Stimulated activated CD8-positive, alpha-beta memory T cell treated with anti-CD3 and anti-CD28 coated beads, Interleukin-15, amount 100 ng/mL, for 1 hour (primary cell): ENCODE results near the gene AOPEP.

ENCODE experiments used
- DNase-seq: peaks from one replicate; pipeline ENCODE4 v3.0.0-alpha.2; 2020; ENCODE audit warnings: low read depth

Gene AOPEP, protein sequence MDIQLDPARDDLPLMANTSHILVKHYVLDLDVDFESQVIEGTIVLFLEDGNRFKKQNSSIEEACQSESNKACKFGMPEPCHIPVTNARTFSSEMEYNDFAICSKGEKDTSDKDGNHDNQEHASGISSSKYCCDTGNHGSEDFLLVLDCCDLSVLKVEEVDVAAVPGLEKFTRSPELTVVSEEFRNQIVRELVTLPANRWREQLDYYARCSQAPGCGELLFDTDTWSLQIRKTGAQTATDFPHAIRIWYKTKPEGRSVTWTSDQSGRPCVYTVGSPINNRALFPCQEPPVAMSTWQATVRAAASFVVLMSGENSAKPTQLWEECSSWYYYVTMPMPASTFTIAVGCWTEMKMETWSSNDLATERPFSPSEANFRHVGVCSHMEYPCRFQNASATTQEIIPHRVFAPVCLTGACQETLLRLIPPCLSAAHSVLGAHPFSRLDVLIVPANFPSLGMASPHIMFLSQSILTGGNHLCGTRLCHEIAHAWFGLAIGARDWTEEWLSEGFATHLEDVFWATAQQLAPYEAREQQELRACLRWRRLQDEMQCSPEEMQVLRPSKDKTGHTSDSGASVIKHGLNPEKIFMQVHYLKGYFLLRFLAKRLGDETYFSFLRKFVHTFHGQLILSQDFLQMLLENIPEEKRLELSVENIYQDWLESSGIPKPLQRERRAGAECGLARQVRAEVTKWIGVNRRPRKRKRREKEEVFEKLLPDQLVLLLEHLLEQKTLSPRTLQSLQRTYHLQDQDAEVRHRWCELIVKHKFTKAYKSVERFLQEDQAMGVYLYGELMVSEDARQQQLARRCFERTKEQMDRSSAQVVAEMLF

DNA sequence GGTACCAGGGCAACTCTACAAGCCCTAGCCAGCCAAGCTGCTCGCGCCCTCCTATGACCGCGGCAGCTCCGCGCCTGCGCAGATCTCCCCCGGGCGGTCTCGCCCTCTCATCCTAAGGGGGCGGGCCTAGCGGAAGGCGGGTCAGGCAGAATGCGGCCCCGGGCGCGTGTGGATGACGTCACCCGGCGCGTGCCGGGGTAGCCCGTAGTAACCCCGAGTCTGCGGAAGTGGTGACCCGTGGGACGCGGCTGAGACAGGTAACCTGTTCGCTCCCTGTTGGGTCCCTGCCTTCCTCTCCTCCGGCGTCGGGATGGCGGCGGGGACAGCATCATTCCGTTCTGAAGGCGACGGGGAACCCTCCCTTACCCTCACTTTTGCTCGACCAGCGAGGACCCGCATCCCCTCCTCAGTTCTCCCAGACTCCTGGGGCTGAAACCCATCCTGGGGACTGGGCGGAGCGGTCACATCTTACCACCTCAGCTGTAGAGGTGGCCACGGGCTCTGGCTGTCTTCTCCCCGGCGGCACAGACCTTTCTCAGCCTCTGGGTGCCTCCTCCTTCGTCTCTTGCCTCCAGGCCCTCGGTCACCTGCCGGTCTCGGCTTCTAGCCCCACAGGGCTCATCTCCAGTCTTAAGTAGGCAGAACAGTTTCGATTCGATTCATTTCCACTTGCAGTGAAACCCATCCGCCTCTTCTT is at the start of gene AOPEP:
Gene AOPEP, plus strand, starts transcription at position 205 of the 697 bp plus-strand sequence. CDS start 33,085 bp downstream, outside the sequence.
- DNase-seq = peak; percentile 99

DNA sequence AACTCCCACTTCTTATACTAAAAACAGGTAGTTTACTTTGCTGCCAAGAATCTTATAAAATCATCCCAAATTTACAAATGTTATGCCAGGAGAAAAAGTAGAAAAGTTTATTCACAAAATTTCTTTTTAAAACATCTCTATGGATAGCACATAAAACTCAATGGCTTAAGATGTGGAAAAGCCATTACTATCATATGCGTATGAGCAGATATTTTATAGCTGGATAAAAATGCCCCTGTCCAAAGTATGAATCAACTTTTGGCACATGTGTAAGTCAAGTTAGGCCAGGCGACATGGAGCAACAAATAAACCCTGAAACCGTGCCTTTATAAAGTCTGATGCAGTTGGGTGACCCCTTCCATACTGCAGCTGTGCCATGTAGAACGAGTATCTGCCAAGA is 48.6 kb upstream of the AOPEP start:
- no peak for DNase-seq

DNA sequence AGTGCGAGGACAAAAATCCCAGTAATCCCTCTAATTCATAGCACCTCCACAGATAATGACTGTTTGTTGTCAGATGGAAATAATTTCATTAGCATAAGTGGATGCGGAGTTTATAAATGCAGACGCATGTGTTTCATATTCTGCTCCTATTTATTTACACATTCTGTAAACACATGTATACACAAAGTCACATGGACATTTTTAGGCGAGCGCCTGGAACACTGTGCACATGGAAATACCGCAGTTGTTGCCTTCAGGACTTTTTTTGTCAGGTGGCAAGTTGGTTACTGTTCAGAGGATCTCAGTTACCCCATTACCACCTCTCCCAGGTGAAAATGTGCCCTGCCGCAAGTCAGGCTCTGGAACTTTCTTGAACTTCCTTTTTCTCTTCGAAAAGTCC is 46.9 kb upstream of the AOPEP start:
- DNase-seq = no peak

DNA sequence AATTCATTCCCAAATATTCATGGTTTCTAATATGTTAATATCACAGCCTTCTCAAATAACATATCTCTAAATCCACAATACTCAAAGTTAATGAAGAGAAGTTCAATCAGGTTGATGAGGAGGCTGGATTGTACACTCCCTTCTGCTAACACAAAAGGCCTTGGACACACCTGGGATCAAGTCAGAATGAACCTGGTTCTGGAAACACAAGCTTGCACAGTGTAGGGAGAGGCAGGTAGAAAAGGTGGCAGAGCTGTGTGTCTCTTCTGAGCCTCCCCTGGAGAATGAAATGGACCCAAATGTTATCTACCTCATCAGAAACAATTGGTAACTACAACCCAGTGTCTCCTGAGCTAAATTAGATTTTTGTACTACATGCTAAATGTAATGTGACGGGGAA is 46.5 kb upstream of the AOPEP start:
- no peak for DNase-seq

DNA sequence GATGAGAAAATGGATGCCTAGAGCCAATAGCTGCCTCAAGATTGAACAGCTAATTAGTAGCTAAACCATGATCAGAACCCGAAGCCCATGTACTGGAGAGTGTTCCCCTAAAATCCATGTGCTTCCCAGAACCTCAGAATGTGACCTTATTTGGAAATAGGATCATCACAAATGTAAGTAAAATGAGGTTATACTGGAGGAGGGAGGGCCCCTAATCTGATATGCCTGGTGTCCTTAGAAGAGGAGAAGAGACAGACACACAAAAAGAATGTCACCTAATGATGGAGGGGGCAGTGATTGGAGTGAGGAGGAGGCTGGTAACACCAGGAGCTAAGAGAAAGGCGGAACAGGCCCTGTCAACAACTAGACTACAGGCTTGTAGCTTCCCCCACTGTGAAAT is 45.9 kb upstream of the AOPEP start:
- DNase-seq = no peak

DNA sequence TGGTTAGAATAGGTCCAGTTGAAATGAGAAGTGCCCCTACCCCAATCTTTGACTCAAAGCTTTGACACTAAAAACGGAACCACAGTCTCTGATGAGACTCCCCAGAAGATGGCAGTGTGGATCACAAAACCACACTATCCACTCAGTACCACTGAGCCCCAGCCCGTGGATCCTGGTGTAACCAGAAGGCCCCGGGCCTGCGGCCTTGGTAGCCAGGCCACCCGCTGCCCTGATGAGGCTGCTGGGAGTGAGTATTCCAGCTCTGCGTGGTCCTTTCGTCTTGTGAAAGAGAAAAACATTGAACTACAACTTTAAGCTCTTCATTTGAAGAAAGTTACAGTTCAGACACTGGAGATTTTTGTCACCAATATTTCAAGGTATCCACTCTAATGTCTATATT is 45.0 kb upstream of the AOPEP start:
- no peak for DNase-seq

DNA sequence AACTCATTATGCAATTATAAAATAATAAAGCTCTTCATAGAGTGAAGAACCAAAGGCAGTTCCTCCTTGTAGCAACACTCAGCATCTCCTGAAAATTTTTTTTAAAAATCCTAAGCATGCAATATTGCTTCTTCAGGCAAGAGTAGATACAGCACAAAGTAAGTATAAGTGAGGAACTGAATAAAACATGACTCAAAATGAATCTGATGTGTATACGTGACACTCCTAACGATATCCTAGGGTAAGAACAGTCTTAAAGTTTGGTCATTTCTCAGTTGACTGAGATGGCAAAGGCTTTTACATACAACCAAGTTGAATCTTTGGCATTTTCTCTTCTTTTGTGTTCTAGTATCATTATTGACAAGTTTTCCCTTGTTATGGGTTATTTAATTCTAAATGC is 41.1 kb upstream of the AOPEP start:
- DNase-seq = no peak

DNA sequence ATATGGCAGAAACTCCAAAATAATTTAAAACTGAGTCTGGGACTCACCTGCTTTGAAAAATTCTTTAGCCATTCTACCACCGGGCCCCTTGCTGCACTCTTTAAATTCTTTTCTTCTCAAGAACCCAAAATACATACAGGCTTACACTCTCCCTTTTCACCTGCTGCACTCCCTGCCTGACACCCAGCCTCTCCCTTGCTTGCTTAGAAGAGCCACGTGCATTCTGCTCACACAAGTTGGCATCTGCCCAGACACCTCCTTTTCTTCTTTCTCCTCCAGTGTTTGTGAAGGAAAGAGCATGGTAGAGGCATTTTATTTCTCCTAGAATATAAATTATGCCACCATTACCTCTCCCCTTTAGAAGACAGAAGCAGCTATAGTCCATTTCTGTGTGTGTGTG is 39.0 kb upstream of the AOPEP start:
- no peak for DNase-seq

DNA sequence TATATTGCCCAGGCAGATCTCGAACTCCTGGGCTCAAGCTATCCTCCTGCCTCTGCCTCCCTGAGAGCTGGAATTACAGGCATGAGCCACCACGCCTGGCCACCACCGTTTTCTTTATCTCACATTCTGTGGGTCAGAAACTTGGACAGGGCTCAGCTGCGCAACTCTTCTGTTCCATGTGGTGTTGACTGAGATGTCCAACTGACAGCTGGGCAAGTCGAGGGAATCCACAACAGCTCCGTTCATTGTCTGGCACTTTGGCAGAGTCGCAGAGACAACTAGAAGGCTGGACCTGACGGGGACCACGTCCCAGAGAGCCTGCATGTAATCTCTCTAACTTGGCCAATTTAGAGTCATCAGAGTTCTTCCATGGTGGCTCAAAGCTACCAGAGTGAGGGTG is 36.2 kb upstream of the AOPEP start:
- no peak for DNase-seq

DNA sequence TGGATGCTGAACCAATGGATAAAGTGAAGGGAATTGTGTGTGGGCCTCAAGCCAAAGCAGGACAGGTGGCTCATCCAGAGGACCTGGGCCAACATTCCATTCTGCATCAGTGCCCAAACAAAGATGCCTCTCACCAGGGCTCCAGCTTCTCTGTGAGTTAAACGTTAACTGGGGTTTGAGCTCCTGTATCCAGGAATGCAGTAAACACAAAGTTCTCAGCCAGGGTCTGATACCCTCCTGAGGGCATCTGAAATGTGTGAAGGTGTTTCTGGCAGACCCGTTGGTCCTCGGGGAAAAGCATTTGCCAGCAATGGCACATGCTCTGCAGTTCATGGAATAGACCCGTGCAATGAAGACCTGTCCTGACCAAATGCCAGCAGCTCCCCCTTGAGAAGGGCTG is 33.9 kb upstream of the AOPEP start:
- DNase-seq = no peak

DNA sequence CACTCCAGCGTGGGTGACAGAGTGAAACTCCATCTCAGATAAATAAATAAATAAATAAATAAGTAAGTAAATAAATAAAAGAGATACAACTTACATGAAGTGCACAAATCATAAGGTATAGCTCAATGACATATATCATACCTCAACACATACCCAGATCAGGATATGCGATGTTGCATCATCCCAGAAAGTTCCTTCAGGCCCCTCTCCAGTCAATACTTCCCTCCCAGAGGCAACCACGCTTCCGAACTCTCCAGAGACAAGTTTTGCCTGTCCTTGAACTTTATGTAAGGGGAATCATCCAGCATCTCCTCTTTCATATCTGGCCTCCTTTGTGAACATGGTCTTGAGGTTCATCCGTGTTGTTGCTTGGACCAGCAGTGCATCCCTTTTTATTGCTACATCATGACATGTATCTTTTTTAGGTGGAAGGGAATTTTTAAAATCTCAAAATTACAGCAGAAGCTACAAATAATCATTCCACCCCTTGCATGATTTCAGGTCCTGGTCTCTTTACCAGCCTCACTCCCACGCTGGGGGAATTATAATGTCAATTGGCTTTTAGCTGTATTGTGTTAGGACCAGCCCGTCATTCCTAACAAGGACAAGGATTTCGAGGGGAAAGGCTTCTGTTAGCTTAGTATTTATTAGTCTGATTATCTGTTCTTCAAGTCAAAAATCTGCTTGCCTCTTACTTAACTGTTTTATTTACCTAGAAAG is 32.9 kb upstream of the AOPEP start:
- no peak for DNase-seq

DNA sequence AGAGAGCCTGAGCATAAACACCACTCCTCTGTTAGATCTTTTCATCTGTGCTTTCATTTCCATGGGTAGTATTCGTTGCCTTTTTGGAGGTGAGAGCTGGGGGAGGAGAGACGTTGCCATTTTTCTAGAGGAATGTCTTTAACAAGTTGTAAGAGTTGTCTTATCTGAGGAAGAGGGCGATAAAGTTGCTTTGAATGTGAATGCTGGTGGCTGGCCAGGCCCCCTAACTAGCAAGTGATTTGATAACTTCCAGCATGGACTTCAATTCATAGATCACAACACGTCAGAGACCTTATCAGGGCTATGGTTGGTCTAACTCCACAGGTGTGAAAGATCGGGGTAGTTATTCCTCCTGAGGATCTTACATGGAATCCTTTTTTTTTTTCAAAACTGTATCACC is 30.0 kb upstream of the AOPEP start:
- DNase-seq = no peak

DNA sequence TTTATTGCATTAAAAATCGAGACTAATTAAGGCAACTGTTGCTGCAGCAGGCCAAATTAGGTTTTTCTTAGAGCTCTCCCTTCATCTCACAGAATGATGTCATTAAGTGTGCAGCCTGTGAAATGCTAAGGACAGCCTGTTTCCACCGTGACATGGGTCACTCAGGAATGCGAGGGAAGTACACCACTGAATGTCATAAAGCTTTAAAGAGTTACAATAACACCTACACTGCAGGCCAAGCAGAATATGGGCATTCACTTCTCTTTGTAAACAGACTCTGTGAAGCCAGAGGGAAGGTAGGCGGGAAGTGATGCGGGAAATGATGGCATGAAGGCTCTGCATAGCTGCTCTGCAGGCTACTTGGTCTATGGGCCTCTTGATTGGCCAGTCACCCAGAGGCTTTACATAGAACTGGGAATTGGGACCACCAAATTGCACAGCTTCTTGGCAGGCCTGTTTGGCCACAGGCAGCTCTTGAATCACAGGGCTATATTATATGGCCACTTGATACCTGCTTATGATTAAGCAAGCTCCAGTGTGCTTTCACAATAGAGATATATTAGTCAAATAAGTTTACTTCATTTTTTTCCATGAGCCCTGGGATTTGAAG is 28.4 kb upstream of the AOPEP start:
- no peak for DNase-seq

DNA sequence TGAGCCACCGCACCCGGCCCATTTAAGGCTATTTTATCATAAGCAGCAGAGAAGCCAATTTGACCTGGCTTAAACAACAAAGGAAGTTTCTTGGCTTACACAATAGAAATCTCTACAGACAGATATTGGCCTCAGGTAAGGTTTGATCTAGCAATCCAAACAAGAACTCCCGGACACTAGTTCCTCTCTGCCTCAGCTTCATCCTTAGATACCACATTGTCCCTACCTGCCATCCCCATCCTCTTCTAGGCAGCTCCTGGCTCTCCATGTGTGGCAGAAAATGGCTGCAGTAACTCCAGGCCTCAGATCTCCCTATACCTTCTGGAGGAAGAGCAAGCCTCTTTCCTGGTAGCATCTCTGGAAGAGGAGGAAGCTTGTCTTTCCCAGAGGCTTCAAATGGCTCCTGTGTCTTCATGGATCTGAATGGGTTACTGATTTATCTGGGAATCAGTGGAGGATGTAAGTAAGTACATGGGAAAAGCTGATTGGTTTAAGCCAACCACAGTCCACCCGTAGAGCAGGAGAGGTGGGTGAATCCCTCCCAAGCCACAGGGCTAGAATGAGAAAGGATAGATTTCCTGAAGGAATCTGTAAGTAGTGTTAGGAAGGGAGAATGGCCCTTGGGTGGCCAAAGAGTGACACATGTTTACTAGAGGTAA is 26.7 kb upstream of the AOPEP start:
- no peak for DNase-seq

DNA sequence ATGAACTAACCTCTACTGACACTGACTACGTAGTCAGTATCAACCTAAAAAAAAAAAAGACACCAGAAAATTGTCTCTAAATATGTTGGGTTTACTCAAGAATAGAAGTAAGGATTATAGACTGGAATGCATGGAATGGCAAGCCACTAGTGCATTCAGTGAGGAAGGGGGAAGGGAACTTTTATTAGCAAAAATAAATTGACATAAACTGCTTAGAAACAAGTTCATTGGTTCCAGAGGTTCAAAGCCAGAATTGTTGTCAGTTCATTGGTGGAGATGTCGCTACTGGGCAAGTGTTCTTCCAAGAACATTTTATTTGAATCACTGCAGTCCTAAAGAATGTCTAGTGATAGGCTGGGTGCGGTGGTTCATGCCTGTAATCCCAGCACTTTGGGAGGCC is 26.1 kb upstream of the AOPEP start:
- DNase-seq = no peak

DNA sequence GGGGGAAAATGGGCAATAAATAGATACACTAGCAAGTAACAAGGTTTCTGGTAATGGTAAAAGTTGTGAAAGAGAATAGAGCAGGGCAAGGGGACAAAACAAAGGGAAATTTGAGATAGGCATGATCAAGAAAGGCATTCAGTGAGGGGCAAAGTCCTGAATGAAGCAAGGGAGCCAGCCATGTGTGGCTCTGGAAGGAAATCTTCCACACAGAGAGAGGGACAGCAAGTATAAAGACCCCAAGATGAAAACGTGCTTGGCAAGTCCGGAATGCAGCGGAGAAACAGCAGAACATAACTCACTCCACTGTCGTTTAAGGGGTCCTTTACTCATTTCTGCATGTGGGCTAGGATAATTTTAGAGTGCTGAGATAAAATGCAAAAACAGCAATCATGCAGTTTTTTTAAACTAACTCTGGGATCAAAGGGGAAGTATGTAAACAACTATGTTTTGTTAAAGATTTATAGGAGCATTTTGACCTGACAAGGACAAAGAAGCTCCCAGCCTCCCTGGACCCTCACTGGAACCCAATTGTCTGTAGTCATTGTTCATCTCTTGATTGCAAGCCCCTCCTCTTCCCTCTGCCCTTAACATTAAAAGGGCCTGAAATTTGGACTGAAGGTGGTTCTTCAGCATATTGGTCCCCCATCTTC is 22.9 kb upstream of the AOPEP start:
- DNase-seq = no peak

DNA sequence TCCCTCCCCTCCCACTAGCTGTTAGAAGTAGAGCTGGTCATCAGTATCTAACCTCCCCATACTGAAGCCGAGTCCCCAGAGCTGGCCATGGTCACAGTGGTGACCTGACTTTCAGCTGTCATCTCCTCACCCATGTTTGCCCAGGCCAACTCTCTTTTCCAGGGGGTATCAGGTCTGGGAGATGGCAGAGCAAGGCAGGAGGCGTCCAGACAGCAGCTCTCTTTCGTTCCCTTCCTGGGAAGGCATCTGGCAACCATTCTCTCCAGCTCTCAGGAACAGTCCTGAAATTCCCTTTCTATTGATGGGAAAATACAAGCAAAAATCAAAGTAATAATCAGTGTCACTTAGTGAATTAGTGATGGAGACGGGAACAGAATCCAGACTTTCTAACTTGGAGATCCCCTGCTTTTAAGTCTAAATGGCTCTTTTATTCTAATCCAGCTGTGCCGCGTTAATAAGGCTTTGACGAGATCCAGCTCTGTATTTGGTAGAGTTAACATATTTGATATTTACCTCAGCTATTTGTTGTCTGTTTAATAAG is 21.3 kb upstream of the AOPEP start:
- no peak for DNase-seq

DNA sequence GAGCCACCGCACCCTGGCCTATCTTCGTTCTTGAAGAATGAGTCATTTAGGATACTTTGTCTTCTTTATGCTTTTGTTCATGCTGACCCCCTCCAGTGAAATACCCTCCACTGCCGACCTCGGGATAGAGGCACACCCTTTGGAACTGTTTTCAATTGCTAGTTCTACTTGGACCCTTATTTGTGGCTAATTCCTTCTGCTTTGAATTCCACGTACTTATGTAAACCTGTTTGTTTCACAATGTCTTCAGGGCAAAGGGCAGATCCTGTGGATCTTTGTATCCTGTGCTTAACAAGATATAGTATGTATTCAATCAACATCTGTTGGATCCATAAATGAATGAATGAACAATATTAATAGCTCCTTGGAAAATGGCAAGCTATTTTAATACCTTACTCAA is 19.6 kb upstream of the AOPEP start:
- no peak for DNase-seq

DNA sequence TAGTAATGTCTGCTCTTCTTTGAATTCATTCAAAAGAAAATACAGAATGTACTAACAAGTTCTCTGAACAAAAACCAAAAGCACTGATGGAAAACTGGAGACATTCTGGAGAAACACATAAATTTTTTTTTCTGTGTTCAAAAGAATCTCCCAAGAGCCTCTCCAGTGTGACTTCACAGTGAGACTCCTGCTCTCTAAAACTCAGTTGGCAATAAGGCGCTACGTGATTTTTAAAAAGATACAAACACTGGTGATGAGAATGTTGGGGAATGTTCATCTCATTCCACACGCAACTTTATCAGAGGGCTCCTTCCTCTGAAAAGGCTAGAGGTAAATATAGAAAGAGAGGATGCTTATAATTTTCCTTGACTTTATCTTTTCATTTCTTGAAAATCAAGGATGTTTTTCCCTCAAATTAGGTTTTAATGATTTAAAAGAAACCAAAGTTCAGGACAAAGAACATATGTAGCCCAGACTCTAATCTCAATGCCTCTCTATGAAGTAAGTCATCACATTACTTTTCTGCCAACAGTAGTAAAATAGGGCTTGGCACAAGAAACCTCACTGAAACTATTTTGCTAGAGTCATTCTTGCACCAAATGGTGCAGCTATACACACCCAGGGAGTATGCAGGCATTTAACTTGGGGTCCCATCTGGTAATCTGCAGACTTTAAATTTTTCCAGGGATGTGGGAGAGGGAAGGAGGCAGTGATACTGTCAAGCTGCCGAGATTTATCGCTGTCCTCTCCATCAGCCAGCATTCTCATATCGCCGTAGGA is 12.9 kb upstream of the AOPEP start:
- no peak for DNase-seq

DNA sequence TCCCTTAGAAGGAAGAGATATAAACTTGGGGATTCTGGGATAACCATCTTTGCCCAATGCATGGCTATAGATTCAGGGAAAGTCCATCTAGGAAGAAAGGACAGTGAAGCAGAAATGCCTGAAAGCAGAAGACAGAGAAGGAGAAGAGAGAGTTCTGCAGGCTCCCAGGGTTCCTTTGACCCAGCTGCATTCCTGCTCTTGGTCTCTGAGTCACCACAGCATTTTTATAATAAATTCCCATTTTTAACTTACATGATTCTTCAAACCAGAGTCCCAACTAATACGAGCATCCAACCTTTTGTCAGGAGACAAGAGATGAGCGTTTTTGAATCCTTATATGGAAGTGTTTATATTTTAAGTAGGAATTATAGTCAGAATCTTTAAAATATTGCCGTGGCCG is 12.0 kb upstream of the AOPEP start:
- DNase-seq = no peak
